GM12892 (cell line): ENCODE measurements around the gene OPRL1.

Experiments used
- DNase-seq: peaks from one replicate; pipeline ENCODE4 v3.0.0; 2011; ENCODE audit not compliant: insufficient read length
- FAIRE-seq: peaks from 2 replicates; lab custom pipeline; 2011; peaks lifted over from hg19 to GRCh38; lab: Jason Lieb, UNC
- POLR2A ChIP-seq: IDR thresholded peaks from 2 replicates; pipeline ENCODE4 v1.6.1; 2011; ENCODE audit warnings: low read depth, low read length, control low read depth
- POLR2AphosphoS5 ChIP-seq: IDR thresholded peaks from 2 replicates; pipeline ENCODE4 v1.6.1; 2011; ENCODE audit warnings: low read depth, low read length, control low read depth
- TAF1 ChIP-seq: IDR thresholded peaks from 2 replicates; pipeline ENCODE4 v1.6.1; 2011; ENCODE audit warnings: low read depth, mild to moderate bottlenecking, control low read depth, low read length, borderline replicate concordance

OPRL1 gene

GRCh38 chr20:64052987-64053840, 26.7 kb upstream of the OPRL1 start:
- FAIRE-seq (no peak), DNase-seq (no peak)
- TF ChIP-seq POLR2AphosphoS5, result no peak
- TF ChIP-seq POLR2A, result no peak
- no peak for TF ChIP-seq TAF1

GRCh38 chr20:64053841-64054661, 25.8 kb upstream of the OPRL1 start:
- no peak for TF ChIP-seq POLR2A
- no peak for TF ChIP-seq TAF1
- no peak for TF ChIP-seq POLR2AphosphoS5
- no peak for FAIRE-seq
- DNase-seq, result no peak

DNA sequence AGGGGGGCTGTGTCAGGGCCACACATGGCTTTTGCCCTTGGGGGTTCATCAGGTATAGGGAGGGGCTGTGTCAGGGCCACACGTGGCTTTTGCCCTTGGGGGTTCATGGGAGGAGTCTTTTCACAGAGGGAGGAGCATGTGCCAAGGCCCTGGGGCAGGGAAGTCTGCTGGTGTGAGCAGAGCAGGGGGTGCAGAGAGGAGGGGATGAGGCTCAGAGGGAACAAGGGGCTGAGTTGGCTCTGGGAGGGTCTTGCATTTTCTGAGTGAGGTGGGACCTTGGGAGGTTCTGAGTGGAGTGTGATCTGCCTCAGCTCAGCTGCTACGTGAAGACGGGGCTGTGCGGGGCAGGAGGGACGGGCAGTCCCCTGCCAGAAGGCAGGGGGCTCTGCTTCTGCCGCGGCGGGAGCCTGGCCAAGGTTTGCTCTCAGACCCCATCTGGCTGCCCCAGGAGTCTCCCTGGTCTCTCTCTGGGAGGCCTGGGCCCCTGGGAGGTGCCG, 24.4 kb upstream of the OPRL1 start:
- DNase-seq (no peak), FAIRE-seq (no peak)
- TF ChIP-seq POLR2A (no peak), TAF1 (no peak), POLR2AphosphoS5 (no peak)

DNA sequence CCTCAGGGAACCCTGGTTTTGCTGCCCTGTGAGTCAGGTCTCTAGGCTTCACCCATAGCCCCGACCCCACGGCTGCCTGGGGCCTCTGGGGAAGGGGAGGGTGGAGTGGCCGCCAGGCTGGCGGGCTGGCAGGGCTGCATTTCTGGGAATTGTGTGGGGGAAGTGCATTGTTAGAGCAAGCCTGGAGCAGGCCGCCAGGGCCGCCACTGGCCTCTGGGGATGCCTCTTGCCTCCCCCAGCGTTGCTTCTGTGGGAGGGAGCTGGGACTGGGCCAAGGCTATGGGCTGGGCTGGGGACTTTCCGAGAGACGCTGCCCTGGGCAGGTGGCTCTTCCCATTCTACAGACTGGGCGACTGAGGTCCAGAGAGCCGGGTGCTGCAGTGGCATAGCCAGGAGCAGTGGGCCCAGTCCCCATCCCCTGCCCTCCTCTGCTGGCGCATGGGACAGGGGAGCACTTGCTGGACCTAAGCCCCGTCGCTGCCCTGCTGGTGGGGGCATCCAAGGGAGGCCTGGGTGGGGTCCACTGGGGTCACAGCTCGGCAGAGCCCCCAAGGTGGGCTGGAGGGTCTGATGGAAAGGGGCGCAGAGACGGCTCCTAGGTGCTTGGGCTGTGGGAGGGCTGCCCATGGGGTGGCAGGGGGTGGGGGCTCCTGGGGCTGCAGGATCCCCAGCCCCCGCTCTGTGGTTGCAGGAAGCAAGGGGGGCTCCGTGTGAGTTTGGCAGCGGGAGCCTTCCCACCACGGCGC, 23.8 kb upstream of the OPRL1 start:
- no peak for TF ChIP-seq TAF1
- no peak for TF ChIP-seq POLR2AphosphoS5
- TF ChIP-seq POLR2A, result no peak
- FAIRE-seq (no peak), DNase-seq (no peak)

DNA sequence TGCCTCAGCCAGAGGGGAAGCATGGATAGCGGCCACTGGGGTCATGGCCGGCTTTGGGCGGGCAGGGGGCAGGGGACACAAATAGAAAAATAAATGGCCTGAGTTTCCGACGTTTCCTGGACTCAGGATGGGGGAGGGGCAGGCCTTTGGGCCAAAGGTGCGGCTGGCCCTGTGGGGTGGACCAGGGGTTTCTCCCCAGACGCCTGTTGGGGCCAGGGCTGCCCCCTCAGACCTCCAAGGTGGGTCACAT, 23.3 kb upstream of the OPRL1 start:
- TF ChIP-seq TAF1 (no peak), POLR2AphosphoS5 (no peak), POLR2A (no peak)
- DNase-seq, result no peak

DNA sequence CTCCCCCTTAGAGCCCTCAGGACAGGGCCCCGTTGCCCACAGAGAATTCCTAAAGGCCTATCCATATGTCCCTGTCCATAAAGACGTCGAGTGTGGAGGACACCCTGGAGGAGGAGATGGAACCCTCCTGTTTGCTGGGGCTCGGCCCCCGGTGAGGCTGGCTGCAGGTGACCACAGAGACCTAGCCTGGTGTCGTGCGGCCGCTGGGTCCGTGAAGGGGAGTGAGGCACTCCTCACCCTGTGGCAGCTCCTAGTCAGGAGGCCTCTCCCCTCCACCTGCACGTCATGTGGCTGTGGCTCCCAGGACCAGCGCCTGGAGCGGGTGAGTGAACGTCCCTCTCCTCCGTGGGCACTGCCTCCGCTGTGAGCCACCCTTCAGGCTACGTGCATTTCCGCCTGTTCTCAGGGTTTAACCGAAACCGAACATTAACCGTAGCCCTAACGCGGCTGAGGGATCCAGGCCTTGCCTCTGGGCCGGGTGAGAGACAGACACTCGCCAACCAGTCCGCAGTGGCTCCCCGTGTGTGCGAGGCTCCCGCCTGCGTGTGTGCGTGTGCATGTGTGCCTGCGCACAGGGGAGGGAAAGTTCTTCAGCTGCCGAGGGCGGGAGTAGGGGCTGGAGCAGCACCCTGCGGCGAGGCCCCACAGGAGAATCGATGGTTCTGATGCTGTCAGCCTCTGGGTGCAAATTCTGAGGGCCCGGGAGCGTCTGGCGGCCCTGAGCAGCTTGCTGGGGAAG, 22.8 kb upstream of the OPRL1 start:
- TF ChIP-seq POLR2A, result peak; percentile 47; the same call in 1 of the 2 replicates
- no peak for TF ChIP-seq POLR2AphosphoS5
- FAIRE-seq (peak; percentile 30), DNase-seq (no peak)

More for the DNA sequence above, 23.3 kb upstream of the OPRL1 start:
- no peak for FAIRE-seq

GRCh38 chr20:64057628-64058498, 22.0 kb upstream of the OPRL1 start:
- FAIRE-seq (peak; percentile 86), DNase-seq (peak; percentile 98)
- no peak for TF ChIP-seq POLR2A
- TF ChIP-seq TAF1, result no peak
- TF ChIP-seq POLR2AphosphoS5, result no peak

DNA sequence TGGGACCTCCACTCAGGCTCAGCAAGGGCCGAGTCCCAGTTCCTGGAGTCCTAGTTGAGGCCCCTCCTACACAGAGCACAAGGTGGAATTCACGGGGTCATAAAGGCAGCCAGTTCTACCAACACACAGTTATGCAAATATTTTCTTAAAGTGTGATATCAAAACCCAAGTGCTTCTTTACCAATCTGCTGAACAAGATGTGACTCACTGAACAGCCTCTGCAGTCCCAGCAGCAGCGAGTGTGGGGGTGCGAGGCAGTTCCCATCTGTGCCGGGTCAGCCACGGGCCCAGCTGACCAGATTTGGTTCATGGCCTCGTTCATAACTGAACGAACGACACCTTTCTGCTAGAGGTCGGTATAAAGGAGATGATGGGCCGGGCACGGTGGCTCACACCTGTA, 21.3 kb upstream of the OPRL1 start:
- no peak for FAIRE-seq
- DNase-seq, result no peak
- TF ChIP-seq POLR2A (no peak), TAF1 (no peak)

- no peak for DNase-seq
- TF ChIP-seq POLR2A (no peak), POLR2AphosphoS5 (no peak), TAF1 (no peak)
- FAIRE-seq, result no peak
Measured at GRCh38 chr20:64062276-64062595, 17.6 kb upstream of the OPRL1 start.
